ENCODE measurements around the gene SOCS7.

DNA sequence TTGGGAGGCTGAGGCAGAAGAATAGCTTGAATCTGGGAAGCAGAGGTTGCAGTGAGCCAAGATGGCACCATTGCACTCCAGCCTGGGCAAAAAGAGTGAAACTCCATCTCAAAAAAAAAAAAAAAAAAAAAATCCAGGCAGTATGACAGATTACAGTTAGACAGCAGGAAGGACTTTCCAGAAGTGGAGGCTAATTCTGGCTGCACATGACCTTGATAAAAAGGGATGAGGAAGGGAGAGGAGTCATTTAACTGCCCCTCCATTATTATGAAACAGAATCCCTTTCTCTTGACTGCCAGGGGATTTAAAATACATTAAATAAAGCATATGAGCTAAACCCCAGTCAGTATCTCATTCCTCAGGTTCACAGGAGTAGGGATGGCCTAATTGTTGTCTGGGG, 74.8 kb downstream of the SOCS7 start:
- TF ChIP-seq, protein P1, sequence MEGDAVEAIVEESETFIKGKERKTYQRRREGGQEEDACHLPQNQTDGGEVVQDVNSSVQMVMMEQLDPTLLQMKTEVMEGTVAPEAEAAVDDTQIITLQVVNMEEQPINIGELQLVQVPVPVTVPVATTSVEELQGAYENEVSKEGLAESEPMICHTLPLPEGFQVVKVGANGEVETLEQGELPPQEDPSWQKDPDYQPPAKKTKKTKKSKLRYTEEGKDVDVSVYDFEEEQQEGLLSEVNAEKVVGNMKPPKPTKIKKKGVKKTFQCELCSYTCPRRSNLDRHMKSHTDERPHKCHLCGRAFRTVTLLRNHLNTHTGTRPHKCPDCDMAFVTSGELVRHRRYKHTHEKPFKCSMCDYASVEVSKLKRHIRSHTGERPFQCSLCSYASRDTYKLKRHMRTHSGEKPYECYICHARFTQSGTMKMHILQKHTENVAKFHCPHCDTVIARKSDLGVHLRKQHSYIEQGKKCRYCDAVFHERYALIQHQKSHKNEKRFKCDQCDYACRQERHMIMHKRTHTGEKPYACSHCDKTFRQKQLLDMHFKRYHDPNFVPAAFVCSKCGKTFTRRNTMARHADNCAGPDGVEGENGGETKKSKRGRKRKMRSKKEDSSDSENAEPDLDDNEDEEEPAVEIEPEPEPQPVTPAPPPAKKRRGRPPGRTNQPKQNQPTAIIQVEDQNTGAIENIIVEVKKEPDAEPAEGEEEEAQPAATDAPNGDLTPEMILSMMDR (IDR thresholded peaks at IDR 0.05), result no peak
- TF ChIP-seq POLR2A (IDR thresholded peaks at IDR 0.05), result no peak
- no peak for TF ChIP-seq POLR2AphosphoS5 (IDR thresholded peaks at IDR 0.05)

All from transverse colon (tissue), 4 donors.